HL-60 (cell line): Measurements from ENCODE around the gene ZRANB3.

Experiments
- DNase-seq, 2 experiments: peaks; one replicate each; pipeline ENCODE4 v3.0.0-alpha.2; 2010 to 2020; ENCODE audit warnings: low read depth in 1 of 2, low spot score in 1 of 2
- H3K27ac ChIP-seq: fragments of 250-450 bp; sonication (Bioruptor Pico); replicated peaks from 2 replicates; pipeline ENCODE4 v1.5.1; 2020; ENCODE audit warnings: mild to moderate bottlenecking, moderate library complexity
- H3K27me3 ChIP-seq: fragments of 250-450 bp; sonication (Bioruptor Pico); 2 replicates; pipeline ENCODE4 v1.5.1; 2021; ENCODE audit warnings: mild to moderate bottlenecking, moderate library complexity; ENCODE audit not compliant: insufficient read depth, poor library complexity, severe bottlenecking
- H3K4me3 ChIP-seq: replicated peaks from 2 replicates; pipeline ENCODE4 v1.5.1; 2011; ENCODE audit warnings: mild to moderate bottlenecking, control low read depth, low read length; ENCODE audit not compliant: insufficient read depth
- GABPA ChIP-seq: IDR thresholded peaks from 2 replicates; pipeline ENCODE4 v1.6.1; 2012; ENCODE audit warnings: low read depth
- POLR2AphosphoS5 ChIP-seq: IDR thresholded peaks from 2 replicates; pipeline ENCODE4 v1.6.1; 2012; ENCODE audit warnings: low read depth
- SPI1 ChIP-seq: IDR thresholded peaks from 2 replicates; pipeline ENCODE4 v1.6.1; 2012; ENCODE audit warnings: low read depth, mild to moderate bottlenecking, borderline replicate concordance
- TF ChIP-seq, protein P1 (sequence below): IDR thresholded peaks from one replicate; pipeline ENCODE4 v1.5.1; 2011; ENCODE audit warnings: low read length, control low read depth, inconsistent platforms; ENCODE audit not compliant: insufficient read depth
- TF ChIP-seq, protein P2 (sequence below): IDR thresholded peaks from 2 replicates; pipeline ENCODE4 v1.6.1; 2012; ENCODE audit warnings: low read depth; ENCODE audit not compliant: insufficient replicate concordance

The ZRANB3 gene

DNA sequence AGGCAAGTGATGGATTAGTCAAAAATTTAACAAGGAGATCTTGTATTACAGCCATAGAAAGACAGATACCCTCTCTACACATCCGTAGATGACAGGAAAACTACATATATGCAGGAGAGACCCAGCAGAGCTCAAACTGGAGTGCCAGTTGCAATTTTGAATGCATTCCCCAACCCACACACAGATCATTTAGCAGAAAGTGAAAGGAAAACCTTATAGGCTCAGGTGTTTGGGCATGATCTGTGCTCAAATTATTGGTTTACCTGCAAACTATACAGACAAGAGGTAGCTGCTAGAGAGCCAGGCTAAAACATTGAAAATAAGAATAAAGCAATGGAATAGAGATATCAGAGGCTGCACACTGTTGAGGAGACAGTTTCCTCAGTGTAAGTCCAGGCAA, 427.2 kb downstream of the ZRANB3 start:
- Histone ChIP-seq H3K27ac (no peak overlapping the region), H3K4me3 (no peak overlapping the region), H3K27me3 (no peaks in the 10 kb centered on the region)
- TF ChIP-seq SPI1 (no peak), POLR2AphosphoS5 (no peak), GABPA (no peak)
- TF ChIP-seq, protein P1, sequence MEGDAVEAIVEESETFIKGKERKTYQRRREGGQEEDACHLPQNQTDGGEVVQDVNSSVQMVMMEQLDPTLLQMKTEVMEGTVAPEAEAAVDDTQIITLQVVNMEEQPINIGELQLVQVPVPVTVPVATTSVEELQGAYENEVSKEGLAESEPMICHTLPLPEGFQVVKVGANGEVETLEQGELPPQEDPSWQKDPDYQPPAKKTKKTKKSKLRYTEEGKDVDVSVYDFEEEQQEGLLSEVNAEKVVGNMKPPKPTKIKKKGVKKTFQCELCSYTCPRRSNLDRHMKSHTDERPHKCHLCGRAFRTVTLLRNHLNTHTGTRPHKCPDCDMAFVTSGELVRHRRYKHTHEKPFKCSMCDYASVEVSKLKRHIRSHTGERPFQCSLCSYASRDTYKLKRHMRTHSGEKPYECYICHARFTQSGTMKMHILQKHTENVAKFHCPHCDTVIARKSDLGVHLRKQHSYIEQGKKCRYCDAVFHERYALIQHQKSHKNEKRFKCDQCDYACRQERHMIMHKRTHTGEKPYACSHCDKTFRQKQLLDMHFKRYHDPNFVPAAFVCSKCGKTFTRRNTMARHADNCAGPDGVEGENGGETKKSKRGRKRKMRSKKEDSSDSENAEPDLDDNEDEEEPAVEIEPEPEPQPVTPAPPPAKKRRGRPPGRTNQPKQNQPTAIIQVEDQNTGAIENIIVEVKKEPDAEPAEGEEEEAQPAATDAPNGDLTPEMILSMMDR = no peak
- TF ChIP-seq, protein P2, sequence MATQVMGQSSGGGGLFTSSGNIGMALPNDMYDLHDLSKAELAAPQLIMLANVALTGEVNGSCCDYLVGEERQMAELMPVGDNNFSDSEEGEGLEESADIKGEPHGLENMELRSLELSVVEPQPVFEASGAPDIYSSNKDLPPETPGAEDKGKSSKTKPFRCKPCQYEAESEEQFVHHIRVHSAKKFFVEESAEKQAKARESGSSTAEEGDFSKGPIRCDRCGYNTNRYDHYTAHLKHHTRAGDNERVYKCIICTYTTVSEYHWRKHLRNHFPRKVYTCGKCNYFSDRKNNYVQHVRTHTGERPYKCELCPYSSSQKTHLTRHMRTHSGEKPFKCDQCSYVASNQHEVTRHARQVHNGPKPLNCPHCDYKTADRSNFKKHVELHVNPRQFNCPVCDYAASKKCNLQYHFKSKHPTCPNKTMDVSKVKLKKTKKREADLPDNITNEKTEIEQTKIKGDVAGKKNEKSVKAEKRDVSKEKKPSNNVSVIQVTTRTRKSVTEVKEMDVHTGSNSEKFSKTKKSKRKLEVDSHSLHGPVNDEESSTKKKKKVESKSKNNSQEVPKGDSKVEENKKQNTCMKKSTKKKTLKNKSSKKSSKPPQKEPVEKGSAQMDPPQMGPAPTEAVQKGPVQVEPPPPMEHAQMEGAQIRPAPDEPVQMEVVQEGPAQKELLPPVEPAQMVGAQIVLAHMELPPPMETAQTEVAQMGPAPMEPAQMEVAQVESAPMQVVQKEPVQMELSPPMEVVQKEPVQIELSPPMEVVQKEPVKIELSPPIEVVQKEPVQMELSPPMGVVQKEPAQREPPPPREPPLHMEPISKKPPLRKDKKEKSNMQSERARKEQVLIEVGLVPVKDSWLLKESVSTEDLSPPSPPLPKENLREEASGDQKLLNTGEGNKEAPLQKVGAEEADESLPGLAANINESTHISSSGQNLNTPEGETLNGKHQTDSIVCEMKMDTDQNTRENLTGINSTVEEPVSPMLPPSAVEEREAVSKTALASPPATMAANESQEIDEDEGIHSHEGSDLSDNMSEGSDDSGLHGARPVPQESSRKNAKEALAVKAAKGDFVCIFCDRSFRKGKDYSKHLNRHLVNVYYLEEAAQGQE = no peak
- DNase-seq = no peak

- no peak for DNase-seq
- H3K27ac ChIP-seq = no peak overlapping the region
- no peak overlapping the region for H3K4me3 ChIP-seq
- no peak for TF ChIP-seq GABPA
- H3K27me3 ChIP-seq = no peaks in the 10 kb centered on the region
Measured at GRCh38 chr2:135099802-135100483, 431.1 kb downstream of the ZRANB3 start.

GRCh38 chr2:135097532-135098231, 433.3 kb downstream of the ZRANB3 start:
- no peaks in the 10 kb centered on the region for H3K27me3 ChIP-seq
- H3K27ac ChIP-seq = no peak overlapping the region
- DNase-seq = no peak
- no peak overlapping the region for H3K4me3 ChIP-seq
- no peak for TF ChIP-seq SPI1
- TF ChIP-seq, protein P2 = no peak
- no peak for TF ChIP-seq POLR2AphosphoS5
- TF ChIP-seq, protein P1 = no peak
- no peak for TF ChIP-seq GABPA

DNA sequence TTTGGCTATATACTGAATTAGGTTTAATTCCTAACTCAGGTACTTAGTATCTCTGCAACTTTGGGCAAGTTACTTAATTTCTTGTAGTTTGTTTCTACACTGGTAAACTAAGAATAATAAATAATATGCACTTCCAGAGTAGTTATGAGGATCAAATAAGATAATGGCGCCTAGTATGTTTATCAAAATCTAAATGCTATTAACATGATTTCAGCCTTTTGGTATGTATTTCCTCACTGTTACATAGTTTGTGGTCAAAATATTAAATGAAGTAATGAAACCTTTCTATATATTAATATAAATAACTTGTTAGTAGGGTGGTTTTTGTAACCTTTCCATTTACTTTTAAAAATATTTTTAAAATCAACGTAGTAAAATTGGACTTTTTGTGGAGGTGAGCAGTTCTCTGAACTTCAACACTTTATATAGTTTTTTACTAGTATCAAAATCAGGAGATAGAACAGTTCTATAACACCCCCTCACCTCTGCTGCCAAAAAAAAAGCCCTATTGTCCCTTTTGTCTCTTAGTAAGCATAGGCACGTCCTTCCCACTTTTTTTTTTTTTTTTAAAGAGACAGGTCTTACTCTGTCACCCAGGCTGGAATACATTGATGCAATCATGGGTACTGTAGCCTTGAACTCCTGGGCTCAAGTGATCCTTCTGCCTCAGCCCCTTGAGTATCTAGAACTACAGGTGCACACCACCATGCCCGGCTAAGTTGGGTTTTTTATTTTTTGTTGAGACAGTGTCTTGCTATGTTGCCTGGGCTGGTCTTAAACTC, 434.2 kb downstream of the ZRANB3 start:
- no peaks in the 10 kb centered on the region for H3K27me3 ChIP-seq
- H3K4me3 ChIP-seq = no peak overlapping the region
- TF ChIP-seq, protein P2 = no peak
- TF ChIP-seq, protein P1 = no peak
- TF ChIP-seq SPI1 (no peak), POLR2AphosphoS5 (no peak), GABPA (no peak)
- H3K27ac ChIP-seq = no peak overlapping the region
- no peak for DNase-seq
